IPS DF 4.7 (cell line): ENCODE measurements around the gene PPP5C.
"Not testable (repeated sequence)": the region's sequence is repeated elsewhere in the genome, so short reads cannot be mapped to it uniquely, and the experiment has no call there.

ENCODE experiments used
- DNase-seq: peaks from one replicate; pipeline ENCODE4 v3.0.0-alpha.2; 2013; ENCODE audit warnings: low spot score; ENCODE audit errors: extremely low read depth

PPP5C gene

GRCh38 chr19:46429999-46430398 lies 83.1 kb downstream of the PPP5C start:
- DNase-seq: no peak

DNA sequence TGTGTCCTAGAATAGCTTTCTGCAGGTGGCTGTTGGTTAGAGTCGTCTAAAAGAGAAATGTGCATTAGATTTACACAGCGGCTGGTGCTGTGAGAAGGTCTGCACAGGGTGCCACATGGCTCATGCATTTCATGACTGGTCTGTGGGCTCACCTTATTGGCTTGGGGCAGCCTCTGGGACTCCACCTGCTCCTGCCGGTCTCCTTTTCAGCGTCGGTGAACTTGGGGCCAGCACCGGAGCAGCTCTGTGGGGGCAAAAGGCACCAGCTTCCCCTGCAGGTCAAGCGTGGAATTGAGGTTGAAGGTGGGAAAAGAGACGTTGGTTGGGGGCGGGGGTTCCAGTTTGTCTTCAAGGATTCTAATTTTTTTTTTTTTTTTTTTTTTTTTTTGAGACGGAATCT lies 84.9 kb downstream of the PPP5C start:
- no peak for DNase-seq

DNA sequence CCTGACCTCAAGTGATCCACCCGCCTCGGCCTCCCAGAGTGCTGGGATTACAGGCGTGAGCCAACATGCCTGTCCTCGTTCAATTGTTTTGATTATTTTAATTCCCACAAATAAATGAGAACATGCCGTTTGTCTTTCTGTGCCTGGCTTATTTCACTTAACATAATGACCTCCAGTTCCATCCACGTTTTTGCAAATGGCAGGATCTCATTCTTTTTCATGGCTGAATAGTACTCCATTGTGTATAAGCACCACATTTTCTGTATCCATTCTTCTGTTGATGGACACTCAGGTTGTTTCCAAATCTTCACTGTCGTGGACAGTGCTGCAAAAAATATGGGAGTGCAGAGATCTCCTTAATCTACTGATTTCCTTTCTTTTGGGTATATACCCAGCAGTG lies 86.6 kb downstream of the PPP5C start:
- not testable (repeated sequence) for DNase-seq

- DNase-seq: no peak
Observed at GRCh38 chr19:46435009-46435408, 88.1 kb downstream of the PPP5C start.

DNA sequence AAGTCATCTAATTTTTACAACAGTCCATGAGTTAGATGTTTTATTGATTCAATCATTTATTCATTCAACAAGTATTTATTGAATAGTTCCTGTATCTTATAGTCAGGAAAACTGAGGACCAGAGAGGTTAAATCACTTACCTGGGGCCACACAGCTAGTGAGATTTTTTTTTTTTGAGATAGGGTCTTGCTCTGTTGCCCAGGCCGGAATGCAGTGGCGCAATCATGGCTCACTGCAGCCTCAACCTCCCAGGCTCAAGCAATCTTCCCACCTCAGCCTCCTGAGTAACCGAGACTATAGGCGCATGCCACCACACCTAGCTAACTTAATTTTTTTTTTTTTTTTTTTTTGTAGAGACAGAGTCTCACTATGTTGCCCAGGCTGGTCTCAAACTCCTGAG lies 88.8 kb downstream of the PPP5C start:
- DNase-seq: not testable (repeated sequence)
